Nephron (organoid): ENCODE data around the gene DNAH5.

Experiments
- H3K27ac Mint-ChIP-seq, 3 experiments: 2 replicates each; pipeline ENCODE4 v1.8.0; 2020; ENCODE audit warnings: mixed read lengths in 3 of 3, mild to moderate bottlenecking in 2 of 3, moderate library complexity in 1 of 3
- H3K27me3 Mint-ChIP-seq: 2 replicates; pipeline ENCODE4 v1.8.0; 2021; ENCODE audit warnings: low read depth, mild to moderate bottlenecking, moderate library complexity, mixed read lengths
- H3K36me3 Mint-ChIP-seq: 2 replicates; pipeline ENCODE4 v1.8.0; 2020; ENCODE audit warnings: low read depth, mixed read lengths
- H3K4me1 Mint-ChIP-seq: 2 replicates; pipeline ENCODE4 v1.8.0; 2020; ENCODE audit warnings: mixed read lengths
- H3K4me3 Mint-ChIP-seq, 3 experiments: 2 replicates each; pipeline ENCODE4 v1.8.0; 2020; ENCODE audit warnings: mild to moderate bottlenecking in 3 of 3, mixed read lengths in 3 of 3, moderate library complexity in 2 of 3
- H3K9me3 Mint-ChIP-seq: 2 replicates; pipeline ENCODE4 v1.8.0; 2020; ENCODE audit warnings: mixed read lengths
- TF ChIP-seq, protein P1 (sequence below), 3 experiments: fragments of 200-600 bp; sonication (generic); IDR thresholded peaks; one replicate each; pipeline ENCODE4 v1.5.0; 2021; ENCODE audit warnings: antibody characterized with exemption in 3 of 3; ENCODE audit not compliant: unreplicated experiment in 3 of 3

Gene DNAH5

GRCh38 chr5:13919786-13920185, 24.7 kb downstream of the DNAH5 start:
- H3K27me3 Mint-ChIP-seq: peaks cover 4% of the 10 kb centered on the region
- no peak overlapping the region for H3K4me3 Mint-ChIP-seq
- TF ChIP-seq, protein P1, sequence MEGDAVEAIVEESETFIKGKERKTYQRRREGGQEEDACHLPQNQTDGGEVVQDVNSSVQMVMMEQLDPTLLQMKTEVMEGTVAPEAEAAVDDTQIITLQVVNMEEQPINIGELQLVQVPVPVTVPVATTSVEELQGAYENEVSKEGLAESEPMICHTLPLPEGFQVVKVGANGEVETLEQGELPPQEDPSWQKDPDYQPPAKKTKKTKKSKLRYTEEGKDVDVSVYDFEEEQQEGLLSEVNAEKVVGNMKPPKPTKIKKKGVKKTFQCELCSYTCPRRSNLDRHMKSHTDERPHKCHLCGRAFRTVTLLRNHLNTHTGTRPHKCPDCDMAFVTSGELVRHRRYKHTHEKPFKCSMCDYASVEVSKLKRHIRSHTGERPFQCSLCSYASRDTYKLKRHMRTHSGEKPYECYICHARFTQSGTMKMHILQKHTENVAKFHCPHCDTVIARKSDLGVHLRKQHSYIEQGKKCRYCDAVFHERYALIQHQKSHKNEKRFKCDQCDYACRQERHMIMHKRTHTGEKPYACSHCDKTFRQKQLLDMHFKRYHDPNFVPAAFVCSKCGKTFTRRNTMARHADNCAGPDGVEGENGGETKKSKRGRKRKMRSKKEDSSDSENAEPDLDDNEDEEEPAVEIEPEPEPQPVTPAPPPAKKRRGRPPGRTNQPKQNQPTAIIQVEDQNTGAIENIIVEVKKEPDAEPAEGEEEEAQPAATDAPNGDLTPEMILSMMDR (IDR thresholded peaks at IDR 0.05; ENCODE audit: unreplicated experiment in 3 of 3): no peak
- H3K9me3 Mint-ChIP-seq: no peaks in the 10 kb centered on the region
- H3K27ac Mint-ChIP-seq: peak overlapping the region in 1 of 3 experiments; percentile 52
- H3K4me1 Mint-ChIP-seq: no peaks in the 10 kb centered on the region
- no peaks in the 10 kb centered on the region for H3K36me3 Mint-ChIP-seq

GRCh38 chr5:13919087-13919486, 25.4 kb downstream of the DNAH5 start:
- Mint-ChIP-seq H3K27ac (no peak overlapping the region), H3K27me3 (peaks cover 4% of the 10 kb centered on the region), H3K4me3 (no peak overlapping the region), H3K4me1 (no peaks in the 10 kb centered on the region), H3K36me3 (no peaks in the 10 kb centered on the region), H3K9me3 (no peaks in the 10 kb centered on the region)
- TF ChIP-seq, protein P1 (IDR thresholded peaks at IDR 0.05; ENCODE audit: unreplicated experiment in 3 of 3): no peak

DNA sequence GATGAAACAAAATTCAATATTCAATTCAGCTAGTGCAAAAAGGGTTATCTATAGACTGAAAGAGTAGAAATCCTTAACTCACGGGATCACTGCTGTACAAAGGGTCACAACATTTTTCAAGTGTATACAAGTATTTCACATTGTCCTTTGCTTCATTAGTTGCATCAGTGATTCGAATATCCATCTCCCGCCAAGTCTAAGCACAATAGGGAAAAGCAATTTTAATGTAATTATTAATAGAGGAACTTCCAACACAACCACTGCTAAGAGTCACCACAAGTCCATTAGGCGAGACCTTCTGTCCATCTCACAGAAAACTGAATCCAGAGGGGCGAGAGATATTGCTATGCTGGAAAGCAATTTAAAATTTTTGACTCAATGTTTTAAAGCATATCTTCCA, 27.4 kb downstream of the DNAH5 start:
- Mint-ChIP-seq H3K36me3 (no peaks in the 10 kb centered on the region), H3K27ac (no peak overlapping the region), H3K4me1 (no peaks in the 10 kb centered on the region), H3K27me3 (peaks cover 4% of the 10 kb centered on the region), H3K9me3 (no peaks in the 10 kb centered on the region), H3K4me3 (no peak overlapping the region)
- TF ChIP-seq, protein P1 (IDR thresholded peaks at IDR 0.05; ENCODE audit: unreplicated experiment in 3 of 3): no peak

DNA sequence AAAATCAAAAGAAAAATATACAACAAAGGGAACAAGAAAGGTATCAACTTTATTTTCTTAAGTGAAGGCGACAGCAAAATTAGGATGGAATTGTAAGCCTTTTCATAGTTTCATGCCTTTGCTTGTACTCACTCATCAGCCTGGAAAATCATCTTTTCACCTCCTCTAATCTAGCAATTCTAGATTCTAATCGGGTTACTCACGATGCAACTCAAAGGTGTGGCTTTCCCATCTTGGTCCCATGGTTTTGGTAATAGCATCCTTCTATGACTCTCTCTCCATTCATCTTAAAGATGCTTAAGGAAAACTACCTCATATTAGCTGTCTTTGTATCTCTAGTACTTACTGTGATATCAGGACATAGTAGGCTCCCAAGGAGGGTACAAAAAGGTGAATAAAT, 30.5 kb downstream of the DNAH5 start:
- Mint-ChIP-seq H3K4me1 (no peaks in the 10 kb centered on the region), H3K9me3 (no peaks in the 10 kb centered on the region), H3K4me3 (no peak overlapping the region), H3K36me3 (no peaks in the 10 kb centered on the region), H3K27me3 (no peaks in the 10 kb centered on the region), H3K27ac (no peak overlapping the region)
- TF ChIP-seq, protein P1 (IDR thresholded peaks at IDR 0.05; ENCODE audit: unreplicated experiment in 3 of 3): no peak

GRCh38 chr5:13910637-13911288, 33.7 kb downstream of the DNAH5 start:
- Mint-ChIP-seq H3K27ac (no peak overlapping the region), H3K9me3 (no peaks in the 10 kb centered on the region), H3K4me1 (no peaks in the 10 kb centered on the region), H3K36me3 (no peaks in the 10 kb centered on the region), H3K27me3 (no peaks in the 10 kb centered on the region), H3K4me3 (no peak overlapping the region)
- TF ChIP-seq, protein P1 (IDR thresholded peaks at IDR 0.05; ENCODE audit: unreplicated experiment in 3 of 3): no peak

GRCh38 chr5:13910201-13910600, 34.3 kb downstream of the DNAH5 start:
- H3K4me1 Mint-ChIP-seq: no peaks in the 10 kb centered on the region
- no peak overlapping the region for H3K4me3 Mint-ChIP-seq
- no peaks in the 10 kb centered on the region for H3K36me3 Mint-ChIP-seq
- H3K9me3 Mint-ChIP-seq: no peaks in the 10 kb centered on the region
- TF ChIP-seq, protein P1 (IDR thresholded peaks at IDR 0.05; ENCODE audit: unreplicated experiment in 3 of 3): no peak
- H3K27ac Mint-ChIP-seq: no peak overlapping the region
- no peaks in the 10 kb centered on the region for H3K27me3 Mint-ChIP-seq
